Hematopoietic multipotent progenitor cell treated with erythropoietin and hydrocortisone succinate and interleukin-3 and kit ligand, for 15 days (in vitro differentiated cells): ENCODE results near the gene CEBPZOS.

Experiments
- DNase-seq: peaks from one replicate; pipeline ENCODE4 v3.0.0-alpha.2; 2015; ENCODE audit warnings: low spot score

CEBPZOS gene

DNA sequence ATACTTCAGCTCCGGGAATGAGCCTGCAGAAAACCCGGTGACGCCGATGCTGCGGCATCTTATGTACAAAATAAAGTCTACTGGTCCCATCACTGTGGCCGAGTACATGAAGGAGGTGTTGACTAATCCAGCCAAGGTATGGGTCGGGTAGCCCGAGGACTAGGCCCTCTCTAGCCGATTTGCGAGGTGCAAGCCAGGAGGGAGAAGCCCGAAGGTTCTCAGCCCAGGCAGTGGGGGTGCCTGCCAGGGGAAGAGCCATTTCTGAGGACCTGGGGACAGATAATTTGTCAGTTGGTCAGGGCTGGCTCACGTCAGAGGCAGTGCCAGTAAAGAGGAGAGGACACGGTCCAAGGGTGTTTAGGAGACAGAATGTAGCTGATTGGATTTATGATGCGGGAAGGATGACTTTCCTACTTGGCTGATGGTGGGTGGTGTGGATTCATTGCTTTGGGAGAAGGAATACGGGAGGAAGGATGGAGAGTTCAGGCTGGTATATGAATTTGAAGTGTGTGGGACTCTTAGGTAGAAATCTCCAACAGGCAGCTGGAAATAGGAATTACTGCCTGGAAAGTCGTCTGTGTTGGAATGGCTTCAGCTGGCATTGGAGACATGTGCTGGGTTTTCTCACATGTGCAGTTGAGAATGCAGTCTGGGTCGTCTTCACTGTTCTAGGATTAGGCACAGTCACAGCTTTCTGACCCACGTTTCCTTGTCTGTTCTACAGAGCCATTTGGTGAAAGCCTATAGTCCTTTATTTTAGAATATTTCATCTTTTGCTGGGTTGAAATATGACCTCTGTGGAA, 36.0 kb downstream of the CEBPZOS start:
- peak; percentile 6 for DNase-seq

DNA sequence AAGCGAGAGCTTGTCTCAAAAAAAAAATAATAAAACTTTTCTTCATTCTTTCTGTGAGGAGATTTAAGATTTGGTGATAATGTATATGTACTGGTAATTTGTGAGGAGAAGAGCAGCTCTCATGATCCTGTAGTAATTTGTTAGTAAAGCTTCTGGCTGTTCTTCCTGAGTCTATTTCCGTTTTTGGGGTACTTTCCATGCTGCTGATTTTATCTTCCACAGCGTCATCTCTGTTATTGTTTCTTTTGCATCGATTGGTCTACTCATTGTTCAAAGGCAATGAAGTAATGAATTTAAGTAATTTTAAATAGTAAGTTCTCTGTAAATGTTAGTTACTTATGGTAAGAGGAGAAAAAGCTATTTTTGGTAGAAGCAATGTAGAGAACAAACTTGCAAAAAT, 47.1 kb downstream of the CEBPZOS start:
- no peak for DNase-seq

DNA sequence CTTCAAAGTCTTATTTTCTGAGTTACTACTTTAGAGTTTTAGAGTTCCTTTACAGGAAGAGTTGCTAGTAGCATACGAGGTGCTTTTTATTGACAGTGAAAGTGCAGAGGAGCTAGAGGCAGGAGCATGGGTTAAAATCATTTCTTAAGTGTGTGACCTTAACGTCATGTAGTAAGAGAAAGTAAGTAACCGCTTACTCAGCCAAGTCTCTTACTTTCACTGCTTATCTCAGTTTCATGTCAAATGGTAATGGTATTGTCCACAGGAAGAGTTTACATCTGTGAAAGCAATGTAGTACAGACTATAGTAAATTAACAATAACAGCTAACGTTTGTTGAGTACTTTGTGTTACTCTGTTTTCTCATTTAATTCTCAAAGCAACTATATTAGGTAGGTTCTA, 47.7 kb downstream of the CEBPZOS start:
- no peak for DNase-seq

DNA sequence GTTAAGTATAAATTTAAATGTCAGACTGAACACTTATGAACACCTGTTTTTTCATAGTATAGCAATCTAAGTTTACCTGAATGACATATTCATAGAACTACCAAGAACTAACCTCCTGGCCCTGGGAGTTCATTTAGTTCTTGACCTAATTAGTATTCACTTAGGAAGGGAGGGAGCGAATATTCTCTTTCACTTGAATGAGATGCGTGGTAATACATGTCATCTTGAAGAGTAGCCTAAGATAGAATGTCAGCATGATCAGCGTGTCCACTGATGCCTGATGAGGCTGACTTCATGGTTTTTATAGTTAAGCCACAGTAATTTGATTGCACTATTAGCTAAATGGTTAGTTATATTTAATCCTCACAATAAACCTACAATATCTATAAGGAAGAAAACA, 48.5 kb downstream of the CEBPZOS start:
- no peak for DNase-seq

DNA sequence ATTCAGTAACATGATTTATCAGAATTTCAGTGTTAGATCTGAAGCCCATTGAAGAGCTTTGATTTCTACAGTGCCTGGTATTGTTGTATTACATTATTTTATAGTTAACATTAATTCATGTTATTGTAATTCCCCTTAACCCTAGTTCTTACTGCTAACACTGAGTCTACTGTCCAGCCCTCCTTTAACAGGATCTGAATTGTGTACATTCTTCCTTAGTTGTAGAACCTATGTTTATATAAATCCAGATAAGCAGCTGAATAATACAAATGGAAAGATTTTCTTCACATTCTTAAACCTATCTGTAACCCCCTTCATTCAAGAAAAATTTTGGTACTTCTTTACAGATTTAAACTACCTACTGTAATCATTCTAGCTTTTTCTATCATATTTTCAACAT, 49.9 kb downstream of the CEBPZOS start:
- DNase-seq: no peak

DNA sequence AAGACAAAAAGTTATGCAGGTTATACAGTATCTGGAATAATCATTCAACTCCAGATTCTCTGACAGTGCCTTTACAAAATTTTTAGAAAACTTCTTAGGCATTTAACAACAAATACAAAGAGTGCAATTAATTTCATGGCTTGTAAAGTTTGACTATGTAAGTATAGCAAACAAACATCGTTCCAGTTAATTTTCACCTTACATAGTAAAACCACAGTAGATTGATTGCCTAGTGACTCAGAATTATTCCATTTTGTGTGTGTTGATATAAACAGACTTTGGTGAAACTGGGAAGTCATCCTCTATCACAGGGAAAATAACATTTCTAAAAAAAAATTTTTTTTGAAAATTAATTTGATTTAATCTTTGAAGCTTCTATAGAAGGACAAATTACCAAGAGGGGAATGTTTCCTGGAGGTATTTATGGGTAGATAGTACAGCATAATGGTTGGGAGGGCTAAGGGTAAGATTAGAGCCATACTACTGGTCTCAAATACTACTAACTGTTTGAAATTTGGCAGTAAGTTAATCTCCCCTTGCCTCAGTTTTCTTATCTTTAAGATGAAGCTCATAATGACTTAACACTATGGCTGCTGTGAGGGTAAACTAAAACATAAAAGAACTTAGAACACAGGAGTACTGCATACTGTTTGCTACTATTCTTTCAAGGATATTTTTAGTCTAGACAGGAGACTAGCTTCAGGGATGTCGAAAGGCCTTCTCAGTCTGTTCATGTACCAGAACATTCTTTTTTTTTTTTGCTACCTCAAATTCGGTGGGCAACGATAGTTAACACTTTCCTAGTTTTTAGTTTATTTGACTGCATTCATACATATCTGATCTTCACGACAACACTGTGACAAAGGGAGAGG, 54.8 kb downstream of the CEBPZOS start:
- DNase-seq: no peak
